Neuronal stem cell (in vitro differentiated cells): ENCODE data around the gene RNF13.

Source experiments
- DNase-seq: peaks from one replicate; pipeline ENCODE4 v3.0.0-alpha.2; 2013; ENCODE audit warnings: low spot score
- H2AFZ ChIP-seq: one replicate; pipeline ENCODE4 v1.6.1; 2013; ENCODE audit warnings: mild to moderate bottlenecking, low read length, inconsistent platforms
- H2AK5ac ChIP-seq: 2 replicates; pipeline ENCODE4 v1.6.1; 2013; ENCODE audit warnings: low read depth, mild to moderate bottlenecking, inconsistent platforms, low read length, moderate library complexity, mixed read lengths
- H2BK120ac ChIP-seq: 2 replicates; pipeline ENCODE4 v1.6.1; 2013; ENCODE audit warnings: low read depth, mild to moderate bottlenecking, inconsistent platforms, low read length, moderate library complexity, mixed read lengths
- H2BK12ac ChIP-seq: one replicate; pipeline ENCODE4 v1.6.1; 2013; ENCODE audit warnings: low read length, inconsistent platforms
- H2BK15ac ChIP-seq: 2 replicates; pipeline ENCODE4 v1.6.1; 2013; ENCODE audit warnings: mild to moderate bottlenecking, low read length, inconsistent platforms, mixed read lengths
- H2BK5ac ChIP-seq: one replicate; pipeline ENCODE4 v1.6.1; 2013; ENCODE audit warnings: inconsistent platforms, mild to moderate bottlenecking, low read length, moderate library complexity
- H3K14ac ChIP-seq: one replicate; pipeline ENCODE4 v1.6.1; 2013; ENCODE audit warnings: low read length, inconsistent platforms
- H3K18ac ChIP-seq: 2 replicates; pipeline ENCODE4 v1.6.1; 2013; ENCODE audit warnings: low read length, inconsistent platforms
- H3K23ac ChIP-seq: 2 replicates; pipeline ENCODE4 v1.6.1; 2013; ENCODE audit warnings: low read depth, mild to moderate bottlenecking, mixed read lengths, low read length, inconsistent platforms; ENCODE audit not compliant: poor library complexity
- H3K27ac ChIP-seq: replicated peaks from 3 replicates; pipeline ENCODE4 v1.5.1; 2013; ENCODE audit warnings: low read length, inconsistent platforms
- H3K27me3 ChIP-seq, 3 experiments: 2 replicates each; pipeline ENCODE4 v1.6.1; 2013; ENCODE audit warnings: low read length in 3 of 3, mild to moderate bottlenecking in 2 of 3, inconsistent platforms in 1 of 3, low read depth in 1 of 3, mixed read lengths in 1 of 3, moderate library complexity in 1 of 3; ENCODE audit not compliant: control insufficient read depth in 3 of 3, insufficient read depth in 3 of 3
- H3K36me3 ChIP-seq, 2 donors: replicated peaks in 1 of 2; 2 replicates each; pipeline ENCODE4 v1.6.1; 2013; ENCODE audit warnings: low read length in 2 of 2; ENCODE audit not compliant: control insufficient read depth in 2 of 2, insufficient read depth in 2 of 2
- H3K4ac ChIP-seq: 2 replicates; pipeline ENCODE4 v1.6.1; 2013; ENCODE audit warnings: inconsistent platforms, mild to moderate bottlenecking, low read length, moderate library complexity
- H3K4me1 ChIP-seq, 2 donors: 1 replicate in 1 of 2; 2 replicates in 1 of 2; pipeline ENCODE4 v1.6.1; 2013; ENCODE audit warnings: low read length in 2 of 2, low read depth in 1 of 2; ENCODE audit not compliant: control insufficient read depth in 2 of 2, insufficient read depth in 1 of 2
- H3K4me2 ChIP-seq: one replicate; pipeline ENCODE4 v1.6.1; 2013; ENCODE audit warnings: mild to moderate bottlenecking, low read length, inconsistent platforms; ENCODE audit not compliant: insufficient read depth, poor library complexity, severe bottlenecking
- H3K4me3 ChIP-seq, 2 donors: 2 replicates each; pipeline ENCODE4 v1.5.1; 2013; ENCODE audit warnings: low read length in 2 of 2, mild to moderate bottlenecking in 2 of 2, inconsistent platforms in 1 of 2, moderate library complexity in 1 of 2
- H3K79me1 ChIP-seq: one replicate; pipeline ENCODE4 v1.6.1; 2013; ENCODE audit warnings: low read depth, mild to moderate bottlenecking, inconsistent platforms, low read length, moderate library complexity
- H3K9ac ChIP-seq: one replicate; pipeline ENCODE4 v1.6.1; 2013; ENCODE audit warnings: mild to moderate bottlenecking, low read depth, low read length, inconsistent platforms; ENCODE audit not compliant: poor library complexity
- H3K9me3 ChIP-seq, 2 donors: replicated peaks in 1 of 2; 2 replicates each; pipeline versions ENCODE3 to v1.6.1; 2013; ENCODE audit warnings: low read length in 2 of 2, mild to moderate bottlenecking in 2 of 2, inconsistent platforms in 1 of 2, low read depth in 1 of 2, mixed read lengths in 1 of 2, moderate library complexity in 1 of 2; ENCODE audit not compliant: control insufficient read depth in 2 of 2, insufficient read depth in 1 of 2
- H4K8ac ChIP-seq: one replicate; pipeline ENCODE4 v1.6.1; 2013; ENCODE audit warnings: low read depth, mild to moderate bottlenecking, inconsistent platforms, low read length, moderate library complexity
- H4K91ac ChIP-seq: one replicate; pipeline ENCODE4 v1.6.1; 2013; ENCODE audit warnings: low read length, low read depth, mild to moderate bottlenecking, inconsistent platforms; ENCODE audit not compliant: poor library complexity
- WGBS, 2 donors: extraction: QIAGEN DNeasy Blood & Tissue Kit; methylation state at CpG; one replicate each; pipeline ENCODE4 v1.1.7; 2013; ENCODE audit warnings: missing lambda C conversion rate in 2 of 2, mixed read lengths in 1 of 2; ENCODE audit not compliant: insufficient read length in 2 of 2, insufficient replicate concordance in 1 of 2; ENCODE audit errors: extremely low coverage in 2 of 2; 5-methylcytosine and 5-hydroxymethylcytosine counted together

The RNF13 gene

DNA sequence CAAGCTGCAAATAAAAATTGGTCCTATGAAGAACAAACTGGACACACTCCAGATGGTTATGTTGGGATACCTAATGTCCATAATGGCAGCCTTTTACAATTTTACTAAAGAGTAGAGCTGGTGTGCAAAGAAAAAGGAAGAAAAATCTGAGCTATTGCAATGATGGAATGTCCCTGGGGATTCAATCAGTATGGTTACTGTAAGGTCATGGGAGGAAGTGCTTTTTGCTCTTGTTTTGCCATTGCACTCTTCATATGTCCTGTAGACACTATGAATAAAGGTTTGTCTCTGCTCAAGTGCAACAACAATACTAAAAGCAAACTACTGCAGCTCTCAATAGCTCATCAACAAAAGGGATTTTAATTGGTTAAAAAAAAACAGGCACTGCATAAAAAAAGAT is 152.3 kb downstream of the RNF13 start:
- H2BK15ac ChIP-seq, result no peak overlapping the region
- H3K4ac ChIP-seq, result no peak overlapping the region
- no peak overlapping the region for H3K4me3 ChIP-seq
- H3K9ac ChIP-seq, result no peak overlapping the region
- H3K23ac ChIP-seq, result no peak overlapping the region
- H3K14ac ChIP-seq, result no peak overlapping the region
- no peak overlapping the region for H2AK5ac ChIP-seq
- H2AFZ ChIP-seq, result no peak overlapping the region
- H3K27me3 ChIP-seq, result no peaks in the 10 kb centered on the region
- no peak overlapping the region for H3K4me2 ChIP-seq
- peaks cover 4% of the 10 kb centered on the region for H3K79me1 ChIP-seq
- no peak overlapping the region for H2BK120ac ChIP-seq
- no peak overlapping the region for H4K8ac ChIP-seq
- no peak overlapping the region for H4K91ac ChIP-seq
- H3K9me3 ChIP-seq, result no peaks in the 10 kb centered on the region
- H2BK12ac ChIP-seq, result no peak overlapping the region
- no peak overlapping the region for H2BK5ac ChIP-seq
- H3K4me1 ChIP-seq, result peaks cover 2 to 15% of the 10 kb centered on the region in 2 donors
- H3K36me3 ChIP-seq, result peaks cover 13 to 78% of the 10 kb centered on the region in 2 donors
- H3K18ac ChIP-seq, result no peak overlapping the region
- DNase-seq, result no peak
- H3K27ac ChIP-seq, result no peak overlapping the region

DNA sequence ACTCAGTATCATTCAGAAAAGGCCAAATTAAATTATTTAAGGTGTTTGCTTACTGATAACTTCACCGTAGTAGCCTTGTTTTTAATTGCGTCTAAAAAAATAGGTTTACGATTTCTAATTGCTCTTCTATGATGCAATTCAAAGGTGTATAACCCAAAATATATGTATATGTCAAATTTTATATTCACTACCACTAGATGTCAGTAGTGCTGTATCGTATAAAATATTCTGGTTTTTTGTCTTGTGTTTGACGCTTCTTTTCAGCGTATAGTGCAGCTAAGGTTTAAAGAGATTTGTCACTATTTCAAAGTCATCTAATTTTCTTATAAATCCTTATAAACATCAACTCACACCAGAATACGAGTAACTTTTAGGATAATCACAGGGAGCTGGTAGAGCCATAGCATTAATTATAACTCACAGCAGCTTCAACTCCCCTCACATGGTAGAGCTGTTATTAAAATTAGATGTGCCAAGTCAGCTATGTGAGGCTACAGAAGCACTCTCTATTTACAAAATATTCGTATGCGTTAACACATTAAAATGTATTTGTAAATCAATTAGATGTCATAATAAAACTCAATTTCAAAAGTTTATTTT is 154.2 kb downstream of the RNF13 start:
- H3K36me3 ChIP-seq, result peaks cover 10 to 60% of the 10 kb centered on the region in 2 donors
- DNase-seq, result peak; percentile 33
- no peak overlapping the region for H4K91ac ChIP-seq
- H3K79me1 ChIP-seq, result peaks cover 6% of the 10 kb centered on the region
- peak overlapping the region in 1 of 2 donors; percentile 61 for H3K4me3 ChIP-seq
- no peaks in the 10 kb centered on the region for H3K9me3 ChIP-seq
- no peak overlapping the region for H2BK12ac ChIP-seq
- WGBS, 2 donors, result no CpG with 5 or more reads among the region's 9 CpGs
- no peak overlapping the region for H3K4me2 ChIP-seq
- H2BK120ac ChIP-seq, result no peak overlapping the region
- H2BK15ac ChIP-seq, result no peak overlapping the region
- H2BK5ac ChIP-seq, result no peak overlapping the region
- no peaks in the 10 kb centered on the region for H3K27me3 ChIP-seq
- H4K8ac ChIP-seq, result no peak overlapping the region
- H2AFZ ChIP-seq, result no peak overlapping the region
- H3K23ac ChIP-seq, result no peak overlapping the region
- no peak overlapping the region for H3K14ac ChIP-seq
- no peak overlapping the region for H3K18ac ChIP-seq
- no peak overlapping the region for H3K9ac ChIP-seq
- no peak overlapping the region for H2AK5ac ChIP-seq
- H3K27ac ChIP-seq, result no peak overlapping the region
- H3K4me1 ChIP-seq, result peaks cover 2 to 15% of the 10 kb centered on the region in 2 donors
- no peak overlapping the region for H3K4ac ChIP-seq

DNA sequence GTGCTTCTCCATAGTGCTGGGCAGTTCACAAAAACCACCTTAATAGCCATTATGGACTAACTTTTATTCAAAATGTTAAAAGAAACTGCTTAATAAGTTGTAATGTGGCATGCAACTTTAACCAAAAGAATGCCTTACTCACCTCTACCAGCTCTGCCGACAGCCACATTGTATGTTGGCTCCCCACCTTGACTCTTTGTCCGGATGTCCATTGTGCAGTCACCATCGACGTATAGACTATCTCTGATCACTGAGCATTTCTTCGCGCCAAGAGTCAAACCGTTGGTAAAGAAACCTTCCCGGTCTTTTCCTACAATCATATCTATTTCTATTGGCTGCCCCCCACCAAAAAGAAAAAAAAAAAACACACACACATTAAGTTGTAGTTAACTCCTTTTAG is 155.2 kb downstream of the RNF13 start:
- no peak overlapping the region for H3K18ac ChIP-seq
- H3K14ac ChIP-seq, result no peak overlapping the region
- no peak overlapping the region for H3K23ac ChIP-seq
- no peak overlapping the region for H3K27ac ChIP-seq
- H3K36me3 ChIP-seq, result peaks cover 10 to 50% of the 10 kb centered on the region in 2 donors
- H3K4ac ChIP-seq, result no peak overlapping the region
- H4K8ac ChIP-seq, result no peak overlapping the region
- no peak overlapping the region for H3K9ac ChIP-seq
- no peak overlapping the region for H2BK120ac ChIP-seq
- H2AFZ ChIP-seq, result no peak overlapping the region
- no peak overlapping the region for H2BK12ac ChIP-seq
- peaks cover 6% of the 10 kb centered on the region for H3K79me1 ChIP-seq
- peaks cover 2 to 17% of the 10 kb centered on the region in 2 donors for H3K4me1 ChIP-seq
- H3K4me2 ChIP-seq, result peak overlapping the region; percentile 22
- no peak overlapping the region for H4K91ac ChIP-seq
- WGBS, 2 donors, result no CpG with 5 or more reads among the region's 8 CpGs
- H3K27me3 ChIP-seq, result no peaks in the 10 kb centered on the region
- H3K4me3 ChIP-seq, result peak overlapping the region; percentile 61 to 75
- no peak overlapping the region for H2BK15ac ChIP-seq
- no peak overlapping the region for H2AK5ac ChIP-seq
- H2BK5ac ChIP-seq, result no peak overlapping the region
- no peak for DNase-seq
- H3K9me3 ChIP-seq, result no peaks in the 10 kb centered on the region

DNA sequence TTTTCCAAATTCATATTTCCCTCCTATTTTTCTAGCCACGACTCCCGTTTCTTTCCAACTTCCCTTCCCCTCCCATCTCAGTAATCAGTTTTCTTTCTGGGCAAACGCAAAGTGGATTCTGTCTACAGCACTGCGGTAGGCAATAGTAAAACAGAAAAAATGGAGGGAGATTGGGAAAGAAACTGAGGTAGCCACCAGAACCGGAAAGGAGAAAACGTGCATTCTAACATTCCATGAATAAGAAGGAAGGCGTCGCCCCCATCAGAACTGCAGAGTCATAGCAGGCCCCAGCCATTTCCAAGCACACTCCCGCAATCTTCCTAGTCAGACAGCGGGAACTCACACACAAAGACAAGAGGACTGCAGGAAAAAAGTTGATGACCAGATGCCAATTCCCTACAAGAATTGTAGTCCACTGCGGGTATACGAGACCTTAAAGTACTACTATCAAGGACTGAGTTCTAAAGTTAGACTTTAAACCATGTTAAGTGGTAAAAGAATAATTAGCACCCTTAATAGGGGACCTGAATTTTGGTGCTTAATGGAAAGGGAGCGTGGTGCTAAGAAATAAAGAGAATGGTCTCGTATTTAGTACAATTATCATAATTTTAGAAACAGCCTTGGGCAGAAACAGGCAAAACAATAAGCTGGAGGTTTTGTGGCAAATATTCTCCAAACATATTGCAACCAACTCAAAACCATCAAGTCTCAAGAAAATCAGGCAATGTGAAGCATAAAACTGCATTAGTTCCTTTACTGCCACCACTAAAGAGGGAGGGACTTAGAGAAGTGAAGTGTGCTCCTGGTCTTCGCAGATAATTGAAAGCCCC is 156.3 kb downstream of the RNF13 start:
- no peak overlapping the region for H3K9ac ChIP-seq
- no peaks in the 10 kb centered on the region for H3K27me3 ChIP-seq
- H3K4me1 ChIP-seq, result peaks cover 2 to 17% of the 10 kb centered on the region in 2 donors
- H3K4me3 ChIP-seq, result peak overlapping the region; percentile 61 to 90
- no peak overlapping the region for H3K23ac ChIP-seq
- peak overlapping the region; percentile 91 for H2AFZ ChIP-seq
- H2BK120ac ChIP-seq, result no peak overlapping the region
- H3K79me1 ChIP-seq, result peaks cover 7% of the 10 kb centered on the region
- H3K4me2 ChIP-seq, result peak overlapping the region; percentile 73
- H3K14ac ChIP-seq, result no peak overlapping the region
- H2BK5ac ChIP-seq, result no peak overlapping the region
- H3K9me3 ChIP-seq, result no peaks in the 10 kb centered on the region
- peak overlapping the region; percentile 99 for H3K27ac ChIP-seq
- no peak overlapping the region for H3K18ac ChIP-seq
- WGBS, 2 donors, result no CpG with 5 or more reads among the region's 15 CpGs
- H3K4ac ChIP-seq, result no peak overlapping the region
- peak; percentile 59 for DNase-seq
- no peak overlapping the region for H4K91ac ChIP-seq
- no peak overlapping the region for H4K8ac ChIP-seq
- no peak overlapping the region for H2BK12ac ChIP-seq
- no peak overlapping the region for H2BK15ac ChIP-seq
- peaks cover 10 to 39% of the 10 kb centered on the region in 2 donors for H3K36me3 ChIP-seq
- H2AK5ac ChIP-seq, result no peak overlapping the region
